SJSA1 (cell line): ENCODE data around the gene PRLHR. TPM values are rescaled to one million over a fixed set of nuclear protein-coding genes. Genes with fewer than 3 reads are reported as not detected.

ENCODE experiments used
- DNase-seq, 2 experiments: peaks; one replicate each; pipeline ENCODE4 v3.0.0-alpha.2; 2015 to 2020; ENCODE audit warnings: low spot score in 2 of 2, low read depth in 1 of 2
- H3K27ac ChIP-seq: fragments of 250-450 bp; sonication (Bioruptor Pico); 2 replicates; pipeline ENCODE4 v1.5.1; 2020; ENCODE audit warnings: mild to moderate bottlenecking, moderate library complexity
- H3K27me3 ChIP-seq: fragments of 250-450 bp; sonication (Bioruptor Pico); replicated peaks from 2 replicates; pipeline ENCODE4 v1.5.1; 2020; ENCODE audit warnings: mild to moderate bottlenecking, moderate library complexity
- H3K36me3 ChIP-seq: fragments of 250-450 bp; sonication (Bioruptor Pico); 2 replicates; pipeline ENCODE4 v1.5.1; 2020; ENCODE audit warnings: mild to moderate bottlenecking
- H3K4me1 ChIP-seq: fragments of 250-450 bp; sonication (Bioruptor Pico); replicated peaks from 2 replicates; pipeline ENCODE4 v1.6.1; 2021; ENCODE audit warnings: mild to moderate bottlenecking
- H3K4me3 ChIP-seq: fragments of 250-450 bp; sonication (Bioruptor Pico); 2 replicates; pipeline ENCODE4 v1.5.1; 2020; ENCODE audit warnings: mild to moderate bottlenecking
- H3K9me3 ChIP-seq: fragments of 250-450 bp; sonication (Bioruptor Pico); replicated peaks from 2 replicates; pipeline ENCODE4 v1.5.1; 2020; ENCODE audit warnings: mild to moderate bottlenecking
- total RNA-seq: library from RNA; depleted of rRNA; stranded (reverse); fragments of >200 nt; shearing (Covaris generic); gene quantifications from 2 replicates; pipeline ENCODE4 v1.2.3, GENCODE V29; 2014; rRNA removed

Gene PRLHR
- total RNA-seq, 1 experiment from 2014 or later, result not detected

- no peaks in the 10 kb centered on the region for H3K9me3 ChIP-seq
Measured at GRCh38 chr10:118542205-118542604, 53.2 kb downstream of the PRLHR start.

GRCh38 chr10:118541718-118542117 lies 53.7 kb downstream of the PRLHR start:
- H3K4me1 ChIP-seq, result no peaks in the 10 kb centered on the region
- H3K9me3 ChIP-seq, result no peaks in the 10 kb centered on the region
- no peak for DNase-seq
- no peak overlapping the region for H3K4me3 ChIP-seq
- no peak overlapping the region for H3K27ac ChIP-seq
- H3K36me3 ChIP-seq, result no peaks in the 10 kb centered on the region
- H3K27me3 ChIP-seq, result peaks cover 13% of the 10 kb centered on the region

More at GRCh38 chr10:118542205-118542604, 53.2 kb downstream of the PRLHR start:
- Histone ChIP-seq H3K27ac (no peak overlapping the region), H3K4me1 (no peaks in the 10 kb centered on the region), H3K36me3 (no peaks in the 10 kb centered on the region), H3K4me3 (no peak overlapping the region), H3K27me3 (peaks cover 13% of the 10 kb centered on the region)
- DNase-seq, result no peak

Other genes starting within 250 kb of the PRLHR start
- 19.9 and 26.6 TPM in 2 replicates for gene CACUL1, start 159.3 kb upstream of the PRLHR start, total RNA-seq